SK-N-SH (cell line): ENCODE measurements around the gene EMP2. TPM values are rescaled to one million over a fixed set of nuclear protein-coding genes. Genes with fewer than 3 reads are reported as not detected.

ENCODE experiments used
- CTCF ChIA-PET: fragments of 300-600, 350-600 bp; formaldehyde crosslinking; extraction: SDS; loops from one replicate; lab custom pipeline; 2021; lab: Yijun Ruan, JAX
- POLR2A ChIA-PET: fragments of 350-600 bp; sonication (Branson Sonifier 250); formaldehyde crosslinking; extraction: SDS; loops from one replicate; lab custom pipeline; 2020; ENCODE audit warnings: antibody characterized with exemption, inconsistent platforms; lab: Yijun Ruan, JAX
- DNase-seq: peaks from one replicate; pipeline ENCODE4 v3.0.0; 2012
- H2AFZ ChIP-seq: fragments of 200-600 bp; sonication (generic); 2 replicates; pipeline ENCODE4 v1.8.1; 2016; ENCODE audit warnings: antibody characterized with exemption, mild to moderate bottlenecking, low read depth
- H3F3A ChIP-seq: fragments of 200-600 bp; sonication (generic); replicated peaks from 2 replicates; pipeline ENCODE3; 2016; ENCODE audit warnings: antibody characterized with exemption, mild to moderate bottlenecking; ENCODE audit not compliant: insufficient read depth
- H3K27ac ChIP-seq, 2 experiments: fragments of 200-500 bp in 1 of 2; fragments of 200-600 bp in 1 of 2; sonication (Bioruptor generic) in 1 of 2; sonication (generic), shearing (Covaris generic) in 1 of 2; 2 replicates each; pipeline versions ENCODE4 v1.5.1 to v1.6.1; 2014 to 2016; ENCODE audit warnings: low read depth in 2 of 2, inconsistent platforms in 1 of 2, low read length in 1 of 2, mild to moderate bottlenecking in 1 of 2, mixed read lengths in 1 of 2
- H3K27me3 ChIP-seq: fragments of 200-600 bp; sonication (generic), shearing (Covaris generic); 2 replicates; pipeline ENCODE4 v1.6.1; 2016; ENCODE audit warnings: mixed run types; ENCODE audit not compliant: insufficient read depth
- H3K36me3 ChIP-seq, 2 experiments: fragments of 200-500 bp in 1 of 2; fragments of 200-600 bp in 1 of 2; sonication (Bioruptor generic) in 1 of 2; sonication (generic) in 1 of 2; replicated peaks in 1 of 2; 2 replicates each; pipeline versions ENCODE3 to v1.5.1; 2014 to 2016; ENCODE audit warnings: low read length in 1 of 2, mild to moderate bottlenecking in 1 of 2; ENCODE audit not compliant: insufficient read depth in 2 of 2, control insufficient read depth in 1 of 2
- H3K4me1 ChIP-seq, 2 experiments: fragments of 200-500 bp in 1 of 2; fragments of 200-600 bp in 1 of 2; sonication (Bioruptor generic) in 1 of 2; sonication (generic), shearing (Covaris generic) in 1 of 2; 2 replicates each; pipeline versions ENCODE4 v1.5.1 to v1.6.1; 2014 to 2016; ENCODE audit warnings: low read depth in 1 of 2, low read length in 1 of 2, mixed run types in 1 of 2; ENCODE audit not compliant: insufficient read depth in 2 of 2, control insufficient read depth in 1 of 2
- H3K4me2 ChIP-seq: fragments of 200-600 bp; sonication (generic), shearing (Covaris generic); 2 replicates; pipeline ENCODE4 v1.6.1; 2017; ENCODE audit warnings: mixed run types
- H3K4me3 ChIP-seq, 2 experiments: fragments of 200-500 bp in 1 of 2; fragments of 200-600 bp in 1 of 2; sonication (Bioruptor generic) in 1 of 2; sonication (generic), shearing (Covaris generic) in 1 of 2; 2 replicates each; pipeline versions ENCODE4 v1.5.1 to v1.8.1; 2014 to 2016; ENCODE audit warnings: low read depth in 2 of 2, inconsistent platforms in 1 of 2, low read length in 1 of 2, mild to moderate bottlenecking in 1 of 2, mixed read lengths in 1 of 2, moderate library complexity in 1 of 2
- H3K79me2 ChIP-seq: fragments of 200-600 bp; sonication (generic); 2 replicates; pipeline ENCODE4 v1.8.1; 2017; ENCODE audit warnings: mild to moderate bottlenecking; ENCODE audit not compliant: insufficient read depth
- H3K9ac ChIP-seq: fragments of 200-600 bp; sonication (generic); 2 replicates; pipeline ENCODE4 v1.6.1; 2017; ENCODE audit warnings: mixed run types
- H3K9me2 ChIP-seq: fragments of 200-600 bp; sonication (generic); 2 replicates; pipeline ENCODE4 v1.6.1; 2017; ENCODE audit warnings: mixed run types
- H3K9me3 ChIP-seq: fragments of 200-600 bp; sonication (generic); 2 replicates; pipeline ENCODE4 v1.6.1; 2017; ENCODE audit warnings: mixed run types, mild to moderate bottlenecking, moderate library complexity
- H4K20me1 ChIP-seq: fragments of 200-600 bp; sonication (generic); 2 replicates; pipeline ENCODE4 v1.6.1; 2017; ENCODE audit warnings: mild to moderate bottlenecking, mixed run types; ENCODE audit not compliant: insufficient read depth
- CHD2 ChIP-seq: fragments of 150-350 bp; IDR thresholded peaks from 2 replicates; pipeline ENCODE4 v1.6.1; 2018; ENCODE audit warnings: low read length; ENCODE audit not compliant: partially characterized antibody
- FOXJ3 ChIP-seq: sonication (generic); formaldehyde crosslinking; IDR thresholded peaks from 2 replicates; pipeline ENCODE4 v1.5.1; 2020; ENCODE audit warnings: mild to moderate bottlenecking, missing genetic modification reagents
- GABPA ChIP-seq: IDR thresholded peaks from 2 replicates; pipeline ENCODE4 v1.4.0; 2012; ENCODE audit warnings: low read depth, mild to moderate bottlenecking
- GATA2 ChIP-seq: sonication (generic); formaldehyde crosslinking; IDR thresholded peaks from 2 replicates; pipeline ENCODE4 v1.5.0; 2020; ENCODE audit warnings: mild to moderate bottlenecking, missing genetic modification reagents
- JUND ChIP-seq: IDR thresholded peaks from 2 replicates; pipeline ENCODE4 v1.4.0; 2012
- MEF2A ChIP-seq: IDR thresholded peaks from 2 replicates; pipeline ENCODE4 v1.4.0; 2012; ENCODE audit warnings: low read depth, borderline replicate concordance
- MXI1 ChIP-seq: IDR thresholded peaks from 2 replicates; pipeline ENCODE4 v1.6.1; 2012; ENCODE audit warnings: mild to moderate bottlenecking, low read depth, low read length, improper control_type of control experiment
- NFIC ChIP-seq: IDR thresholded peaks from 2 replicates; pipeline ENCODE4 v1.4.0; 2012; ENCODE audit warnings: borderline replicate concordance
- NRF1 ChIP-seq: IDR thresholded peaks from 2 replicates; pipeline ENCODE4 v1.6.1; 2012; ENCODE audit warnings: low read depth, mild to moderate bottlenecking, low read length
- POLR2AphosphoS5 ChIP-seq: IDR thresholded peaks from 2 replicates; pipeline ENCODE4 v1.6.1; 2012; ENCODE audit warnings: low read depth, low read length
- RAD21 ChIP-seq: IDR thresholded peaks from 2 replicates; pipeline ENCODE4 v1.6.1; 2012; ENCODE audit warnings: mild to moderate bottlenecking, low read length
- RCOR1 ChIP-seq: fragments of 150-350 bp; IDR thresholded peaks from 2 replicates; pipeline ENCODE4 v1.6.1; 2017; ENCODE audit warnings: antibody characterized with exemption, low read length
- RFX5 ChIP-seq: IDR thresholded peaks from 2 replicates; pipeline ENCODE4 v1.6.1; 2012; ENCODE audit warnings: mild to moderate bottlenecking, improper control_type of control experiment, low read length
- RXRA ChIP-seq: IDR thresholded peaks from 2 replicates; pipeline ENCODE4 v1.4.0; 2012; ENCODE audit warnings: low read depth, mild to moderate bottlenecking, borderline replicate concordance
- SMC3 ChIP-seq: IDR thresholded peaks from 2 replicates; pipeline ENCODE4 v1.6.1; 2012; ENCODE audit warnings: low read depth, low read length, improper control_type of control experiment
- TAF1 ChIP-seq: IDR thresholded peaks from 2 replicates; pipeline ENCODE4 v1.6.1; 2012; ENCODE audit warnings: low read depth, mild to moderate bottlenecking, low read length, moderate library complexity, borderline replicate concordance
- YY1 ChIP-seq: IDR thresholded peaks from 2 replicates; pipeline ENCODE4 v1.4.0; 2012; ENCODE audit warnings: low read depth, mild to moderate bottlenecking
- WGBS: methylation state at CpG from one replicate; pipeline ENCODE4 v1.1.6; 2017; ENCODE audit warnings: low lambda C conversion rate; 5-methylcytosine and 5-hydroxymethylcytosine counted together
- polyA plus RNA-seq, 3 experiments: library from polyadenylated mRNA; depleted of rRNA; stranded (reverse); fragments of >200 nt; gene quantifications; 2 replicates each; pipeline ENCODE4 v1.2.3, GENCODE V29; 2012
- TF ChIP-seq, protein P1 (sequence below): fragments of 150-350 bp; IDR thresholded peaks from 2 replicates; pipeline ENCODE4 v1.6.1; 2017; ENCODE audit warnings: antibody characterized with exemption, low read length, low read depth, borderline replicate concordance
- TF ChIP-seq, protein P2 (sequence below): IDR thresholded peaks from 2 replicates; pipeline ENCODE4; 2012
- TF ChIP-seq, protein P3 (sequence below): IDR thresholded peaks from 2 replicates; pipeline ENCODE4 v1.4.0; 2012; ENCODE audit warnings: low read depth, borderline replicate concordance
- TF ChIP-seq, protein P4 (sequence below): IDR thresholded peaks from 2 replicates; pipeline ENCODE4 v1.6.1; 2012; ENCODE audit warnings: mild to moderate bottlenecking, low read depth, low read length, moderate library complexity

EMP2 gene
- polyA plus RNA-seq, 1 of the 3 experiments (the other 2 are of a cell fraction) = 4.3 TPM

DNA sequence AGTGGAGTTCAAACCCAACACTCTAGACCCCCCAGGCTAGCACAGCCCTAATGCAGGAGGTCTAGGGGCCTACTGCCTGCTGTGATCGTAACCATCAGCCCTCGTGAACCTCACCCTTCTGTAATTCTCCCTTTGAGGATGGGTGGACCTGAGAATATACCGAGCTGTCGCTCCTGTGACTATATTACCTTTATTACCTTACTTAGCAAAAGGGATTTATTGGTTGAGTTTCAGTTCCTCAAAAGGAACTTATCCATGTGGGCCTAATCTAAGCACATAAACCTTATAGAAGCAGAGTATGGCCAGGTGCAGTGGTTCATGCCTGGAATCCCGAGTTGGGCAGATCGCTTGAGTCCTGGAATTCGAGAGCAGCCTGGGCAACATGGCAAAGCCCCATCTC lies 19.2 kb upstream of the EMP2 start:
- no peak overlapping the region for H2AFZ ChIP-seq
- TF ChIP-seq SMC3 (no peak), MEF2A (no peak), GABPA (no peak), RAD21 (no peak), MXI1 (no peak), CHD2 (no peak), RXRA (no peak), RFX5 (no peak), FOXJ3 (CRISPR knock-in tag) (no peak), JUND (no peak), TAF1 (no peak), POLR2AphosphoS5 (no peak)
- TF ChIP-seq, protein P1, sequence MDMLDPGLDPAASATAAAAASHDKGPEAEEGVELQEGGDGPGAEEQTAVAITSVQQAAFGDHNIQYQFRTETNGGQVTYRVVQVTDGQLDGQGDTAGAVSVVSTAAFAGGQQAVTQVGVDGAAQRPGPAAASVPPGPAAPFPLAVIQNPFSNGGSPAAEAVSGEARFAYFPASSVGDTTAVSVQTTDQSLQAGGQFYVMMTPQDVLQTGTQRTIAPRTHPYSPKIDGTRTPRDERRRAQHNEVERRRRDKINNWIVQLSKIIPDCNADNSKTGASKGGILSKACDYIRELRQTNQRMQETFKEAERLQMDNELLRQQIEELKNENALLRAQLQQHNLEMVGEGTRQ = no peak
- TF ChIP-seq, protein P2, sequence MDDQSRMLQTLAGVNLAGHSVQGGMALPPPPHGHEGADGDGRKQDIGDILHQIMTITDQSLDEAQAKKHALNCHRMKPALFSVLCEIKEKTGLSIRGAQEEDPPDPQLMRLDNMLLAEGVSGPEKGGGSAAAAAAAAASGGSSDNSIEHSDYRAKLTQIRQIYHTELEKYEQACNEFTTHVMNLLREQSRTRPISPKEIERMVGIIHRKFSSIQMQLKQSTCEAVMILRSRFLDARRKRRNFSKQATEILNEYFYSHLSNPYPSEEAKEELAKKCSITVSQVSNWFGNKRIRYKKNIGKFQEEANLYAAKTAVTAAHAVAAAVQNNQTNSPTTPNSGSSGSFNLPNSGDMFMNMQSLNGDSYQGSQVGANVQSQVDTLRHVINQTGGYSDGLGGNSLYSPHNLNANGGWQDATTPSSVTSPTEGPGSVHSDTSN = no peak
- TF ChIP-seq, protein P3, sequence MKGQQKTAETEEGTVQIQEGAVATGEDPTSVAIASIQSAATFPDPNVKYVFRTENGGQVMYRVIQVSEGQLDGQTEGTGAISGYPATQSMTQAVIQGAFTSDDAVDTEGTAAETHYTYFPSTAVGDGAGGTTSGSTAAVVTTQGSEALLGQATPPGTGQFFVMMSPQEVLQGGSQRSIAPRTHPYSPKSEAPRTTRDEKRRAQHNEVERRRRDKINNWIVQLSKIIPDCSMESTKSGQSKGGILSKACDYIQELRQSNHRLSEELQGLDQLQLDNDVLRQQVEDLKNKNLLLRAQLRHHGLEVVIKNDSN = no peak
- POLR2A ChIA-PET = no interaction called here

DNA sequence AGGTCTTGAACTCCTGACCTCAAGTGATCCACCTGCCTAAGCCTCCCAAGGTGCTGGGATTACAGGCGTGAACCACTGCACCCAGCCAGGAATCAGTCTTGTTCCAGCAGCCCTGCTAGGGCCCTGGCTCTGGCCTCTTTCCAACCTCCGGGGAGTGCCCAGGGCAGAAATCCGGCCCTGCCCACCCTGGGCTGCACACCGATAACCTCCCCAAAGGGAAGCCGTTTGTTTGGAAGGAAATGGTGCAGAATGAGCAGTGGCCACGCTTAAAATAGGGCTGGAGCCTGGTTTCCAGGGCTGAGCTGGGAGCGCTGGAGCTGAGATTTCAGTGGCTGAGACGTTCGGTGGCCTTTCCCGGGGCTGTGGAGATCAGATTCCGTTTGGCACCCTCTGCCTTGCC lies 17.8 kb upstream of the EMP2 start:
- Histone ChIP-seq H3K36me3 (no peaks in the 10 kb centered on the region), H3K27ac (no peak overlapping the region), H3K9me3 (no peaks in the 10 kb centered on the region), H3K9ac (no peak overlapping the region), H4K20me1 (no peaks in the 10 kb centered on the region), H3K9me2 (no peaks in the 10 kb centered on the region), H3K4me1 (peaks cover 0 to 10% of the 10 kb centered on the region in 2 experiments; a peak in 1 of 4 replicates), H3K4me3 (no peak overlapping the region), H3F3A (no peaks in the 10 kb centered on the region), H2AFZ (no peak overlapping the region), H3K4me2 (no peak overlapping the region), H3K27me3 (no peaks in the 10 kb centered on the region; the same call in 1 of the 2 replicates), H3K79me2 (no peaks in the 10 kb centered on the region)
- ChIA-PET CTCF (no interaction called here), POLR2A (no interaction called here)
- DNase-seq = no peak
- 61% methylated on average over 8 of the region's 11 CpGs for WGBS
- TF ChIP-seq NRF1 (no peak), MXI1 (no peak), RCOR1 (no peak), YY1 (no peak), NFIC (no peak), POLR2AphosphoS5 (no peak), GATA2 (no peak), GABPA (no peak), CHD2 (no peak)
- TF ChIP-seq, protein P4, sequence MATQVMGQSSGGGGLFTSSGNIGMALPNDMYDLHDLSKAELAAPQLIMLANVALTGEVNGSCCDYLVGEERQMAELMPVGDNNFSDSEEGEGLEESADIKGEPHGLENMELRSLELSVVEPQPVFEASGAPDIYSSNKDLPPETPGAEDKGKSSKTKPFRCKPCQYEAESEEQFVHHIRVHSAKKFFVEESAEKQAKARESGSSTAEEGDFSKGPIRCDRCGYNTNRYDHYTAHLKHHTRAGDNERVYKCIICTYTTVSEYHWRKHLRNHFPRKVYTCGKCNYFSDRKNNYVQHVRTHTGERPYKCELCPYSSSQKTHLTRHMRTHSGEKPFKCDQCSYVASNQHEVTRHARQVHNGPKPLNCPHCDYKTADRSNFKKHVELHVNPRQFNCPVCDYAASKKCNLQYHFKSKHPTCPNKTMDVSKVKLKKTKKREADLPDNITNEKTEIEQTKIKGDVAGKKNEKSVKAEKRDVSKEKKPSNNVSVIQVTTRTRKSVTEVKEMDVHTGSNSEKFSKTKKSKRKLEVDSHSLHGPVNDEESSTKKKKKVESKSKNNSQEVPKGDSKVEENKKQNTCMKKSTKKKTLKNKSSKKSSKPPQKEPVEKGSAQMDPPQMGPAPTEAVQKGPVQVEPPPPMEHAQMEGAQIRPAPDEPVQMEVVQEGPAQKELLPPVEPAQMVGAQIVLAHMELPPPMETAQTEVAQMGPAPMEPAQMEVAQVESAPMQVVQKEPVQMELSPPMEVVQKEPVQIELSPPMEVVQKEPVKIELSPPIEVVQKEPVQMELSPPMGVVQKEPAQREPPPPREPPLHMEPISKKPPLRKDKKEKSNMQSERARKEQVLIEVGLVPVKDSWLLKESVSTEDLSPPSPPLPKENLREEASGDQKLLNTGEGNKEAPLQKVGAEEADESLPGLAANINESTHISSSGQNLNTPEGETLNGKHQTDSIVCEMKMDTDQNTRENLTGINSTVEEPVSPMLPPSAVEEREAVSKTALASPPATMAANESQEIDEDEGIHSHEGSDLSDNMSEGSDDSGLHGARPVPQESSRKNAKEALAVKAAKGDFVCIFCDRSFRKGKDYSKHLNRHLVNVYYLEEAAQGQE = no peak
- TF ChIP-seq, protein P3 = no peak
- TF ChIP-seq, protein P2 = no peak

More for the DNA sequence above, 19.2 kb upstream of the EMP2 start:
- no peak for DNase-seq
- no peaks in the 10 kb centered on the region for H3K79me2 ChIP-seq
- H3K27me3 ChIP-seq = no peaks in the 10 kb centered on the region; the same call in 1 of the 2 replicates
- 71% methylated on average over 7 of the region's 7 CpGs for WGBS
- no peak overlapping the region for H3K9ac ChIP-seq
- peaks cover 0 to 10% of the 10 kb centered on the region in 2 experiments; a peak in 1 of 4 replicates for H3K4me1 ChIP-seq
- H3K9me2 ChIP-seq = no peaks in the 10 kb centered on the region
- no peaks in the 10 kb centered on the region for H4K20me1 ChIP-seq
- H3K27ac ChIP-seq = no peak overlapping the region
- no peaks in the 10 kb centered on the region for H3F3A ChIP-seq
- no peak overlapping the region for H3K4me2 ChIP-seq
- H3K36me3 ChIP-seq = no peaks in the 10 kb centered on the region
- CTCF ChIA-PET = interaction anchor here (1.2 to 2.1 kb wide), 2 partner anchors 19 to 20 kb away, joined by 4 to 7 read pairs; partner anchors contain the start of gene EMP2
- no peak overlapping the region for H3K4me3 ChIP-seq
- no peaks in the 10 kb centered on the region for H3K9me3 ChIP-seq
